ENCODE data around the gene SLC2A9.

Gene SLC2A9

DNA sequence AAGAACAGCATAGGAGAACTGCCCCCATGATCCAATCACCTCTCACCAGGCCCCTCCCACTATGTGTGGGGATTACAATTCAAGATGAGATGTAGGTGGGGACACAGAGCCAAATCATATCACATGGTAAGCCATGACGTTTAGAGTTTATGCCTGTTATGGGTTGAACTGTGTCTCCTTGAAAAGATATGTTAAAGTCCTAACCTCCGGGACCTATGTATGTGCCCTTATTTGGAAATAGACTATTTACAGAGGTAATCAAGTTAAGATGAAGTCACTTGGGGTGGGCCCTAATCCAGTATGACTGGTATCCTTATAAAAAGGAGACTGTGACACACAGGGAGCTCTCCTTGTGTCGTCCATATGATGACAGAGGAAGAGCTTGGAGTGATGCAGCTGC lies 25.2 kb upstream of the SLC2A9 start:
- no peak overlapping the region for H3K4me3 ChIP-seq (replicated peaks in 1 of 2; ENCODE audit: low read depth in 2 of 2, low read length in 2 of 2)
- TF ChIP-seq, protein P1, sequence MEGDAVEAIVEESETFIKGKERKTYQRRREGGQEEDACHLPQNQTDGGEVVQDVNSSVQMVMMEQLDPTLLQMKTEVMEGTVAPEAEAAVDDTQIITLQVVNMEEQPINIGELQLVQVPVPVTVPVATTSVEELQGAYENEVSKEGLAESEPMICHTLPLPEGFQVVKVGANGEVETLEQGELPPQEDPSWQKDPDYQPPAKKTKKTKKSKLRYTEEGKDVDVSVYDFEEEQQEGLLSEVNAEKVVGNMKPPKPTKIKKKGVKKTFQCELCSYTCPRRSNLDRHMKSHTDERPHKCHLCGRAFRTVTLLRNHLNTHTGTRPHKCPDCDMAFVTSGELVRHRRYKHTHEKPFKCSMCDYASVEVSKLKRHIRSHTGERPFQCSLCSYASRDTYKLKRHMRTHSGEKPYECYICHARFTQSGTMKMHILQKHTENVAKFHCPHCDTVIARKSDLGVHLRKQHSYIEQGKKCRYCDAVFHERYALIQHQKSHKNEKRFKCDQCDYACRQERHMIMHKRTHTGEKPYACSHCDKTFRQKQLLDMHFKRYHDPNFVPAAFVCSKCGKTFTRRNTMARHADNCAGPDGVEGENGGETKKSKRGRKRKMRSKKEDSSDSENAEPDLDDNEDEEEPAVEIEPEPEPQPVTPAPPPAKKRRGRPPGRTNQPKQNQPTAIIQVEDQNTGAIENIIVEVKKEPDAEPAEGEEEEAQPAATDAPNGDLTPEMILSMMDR (IDR thresholded peaks at IDR 0.05; ENCODE audit: low read depth, low read length), result no peak
- no peak for DNase-seq (ENCODE audit: low read depth in 2 of 2)

DNA sequence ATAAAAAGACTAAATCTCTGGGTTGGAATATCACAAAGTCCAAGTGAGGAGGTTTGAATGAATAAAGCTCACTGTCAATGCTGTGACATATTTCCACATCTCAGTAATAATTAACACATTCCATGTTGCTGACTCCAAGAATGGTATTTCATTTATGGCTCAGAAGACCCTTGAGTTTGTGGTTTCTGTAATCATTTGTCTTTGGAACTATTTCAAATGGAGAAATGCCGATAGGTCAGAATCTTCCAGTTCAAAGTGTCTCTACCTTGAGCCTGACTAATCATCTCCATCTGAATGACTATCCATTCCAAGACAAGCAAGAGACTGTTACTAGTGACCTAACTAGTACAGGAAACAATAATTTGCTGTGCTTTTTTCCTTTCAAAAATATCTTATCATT lies 24.2 kb upstream of the SLC2A9 start:
- no peak overlapping the region for H3K4me3 ChIP-seq (replicated peaks in 1 of 2; ENCODE audit: low read depth in 2 of 2, low read length in 2 of 2)
- DNase-seq (ENCODE audit: low read depth in 2 of 2), result peak; percentile 29 to 33
- TF ChIP-seq, protein P1 (IDR thresholded peaks at IDR 0.05; ENCODE audit: low read depth, low read length), result no peak

DNA sequence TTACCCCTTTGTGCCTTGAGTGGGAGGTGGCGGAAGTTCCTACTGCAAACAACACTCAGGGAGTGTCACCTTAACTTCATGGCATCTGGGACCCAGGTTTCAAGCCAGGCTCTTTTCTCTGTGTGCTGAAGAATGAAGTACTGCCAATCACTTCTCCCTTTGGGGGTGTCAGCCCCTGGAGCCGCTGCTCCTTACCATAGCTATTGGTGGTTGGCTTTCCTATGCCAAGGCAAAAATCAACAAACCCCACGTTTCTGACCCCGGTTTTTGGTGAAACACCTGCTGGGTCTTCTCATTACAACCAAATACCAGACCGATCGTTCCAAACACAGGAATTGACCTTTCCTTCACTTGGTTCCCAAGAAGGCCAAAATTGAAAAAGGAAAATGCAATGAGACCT lies 19.7 kb upstream of the SLC2A9 start:
- no peak overlapping the region for H3K4me3 ChIP-seq (replicated peaks in 1 of 2; ENCODE audit: low read depth in 2 of 2, low read length in 2 of 2)
- TF ChIP-seq, protein P1 (IDR thresholded peaks at IDR 0.05; ENCODE audit: low read depth, low read length), result no peak
- DNase-seq (ENCODE audit: low read depth in 2 of 2), result no peak

DNA sequence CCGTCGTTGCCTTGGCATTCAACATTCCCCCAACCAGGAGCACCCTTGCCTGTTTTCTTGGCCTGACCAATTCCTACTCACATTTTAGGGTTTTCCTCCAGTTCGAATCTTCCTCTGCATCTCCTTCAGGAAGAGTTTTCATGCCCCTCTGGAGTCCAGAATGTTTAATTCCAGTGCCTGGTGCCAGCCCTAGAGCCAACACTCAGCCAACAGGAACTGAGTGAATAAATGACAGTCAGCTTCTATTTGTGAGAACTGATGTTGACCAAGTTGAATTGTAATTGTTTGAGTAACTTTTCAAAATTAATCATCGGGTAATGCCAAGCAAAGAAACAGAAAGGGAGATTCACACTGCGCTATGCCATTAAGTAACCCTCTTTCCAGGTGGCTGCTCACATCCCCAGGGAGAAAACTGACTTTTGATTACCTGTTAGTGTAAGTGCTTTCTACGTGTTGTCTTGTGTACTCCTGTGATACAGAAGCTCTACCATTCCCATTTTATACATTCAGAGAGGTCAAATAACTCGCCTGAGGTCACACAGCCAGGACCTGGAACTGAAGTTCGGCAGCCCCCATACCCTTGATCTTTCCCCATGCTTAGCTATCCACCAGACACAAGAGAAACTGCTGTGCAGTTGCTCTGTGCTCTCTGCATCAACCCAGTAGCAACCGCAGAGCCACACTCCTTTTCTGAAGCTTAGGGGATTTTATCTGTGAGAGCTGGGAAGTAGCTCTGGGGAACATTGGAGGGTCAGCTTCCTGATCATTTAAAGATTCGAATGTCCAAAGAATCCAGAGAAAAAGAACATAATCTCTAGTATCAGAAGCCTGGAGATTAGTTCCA lies 19.0 kb upstream of the SLC2A9 start:
- no peak overlapping the region for H3K4me3 ChIP-seq (replicated peaks in 1 of 2; ENCODE audit: low read depth in 2 of 2, low read length in 2 of 2)
- TF ChIP-seq, protein P1 (IDR thresholded peaks at IDR 0.05; ENCODE audit: low read depth, low read length), result no peak
- DNase-seq (ENCODE audit: low read depth in 2 of 2), result no peak

DNA sequence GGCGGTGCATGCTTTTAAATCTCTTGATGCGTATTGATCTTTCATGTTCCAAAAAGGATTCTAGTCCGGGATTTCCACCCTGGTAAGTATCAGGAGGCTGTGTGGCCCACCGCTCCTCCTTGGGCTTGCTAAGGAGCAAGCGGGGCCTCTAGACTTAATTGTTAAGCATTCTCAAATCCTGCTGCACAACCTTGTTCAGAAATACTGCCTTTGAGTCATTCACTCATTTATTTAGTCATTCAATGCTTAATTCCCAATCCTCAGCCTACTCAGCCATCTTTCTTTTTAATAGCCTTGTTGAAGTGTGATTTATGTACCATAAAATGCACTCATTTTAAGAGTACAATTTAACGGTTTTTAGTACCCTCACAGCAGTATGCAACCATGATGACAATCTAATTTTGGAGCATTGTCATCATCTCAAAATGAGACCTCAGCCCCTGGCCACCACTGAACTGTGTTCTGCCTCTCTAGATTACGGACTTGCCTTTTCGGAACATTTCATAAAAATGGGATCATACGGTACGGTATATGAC lies 15.6 kb upstream of the SLC2A9 start:
- H3K4me3 ChIP-seq (replicated peaks in 1 of 2; ENCODE audit: low read depth in 2 of 2, low read length in 2 of 2), result no peak overlapping the region
- TF ChIP-seq, protein P1 (IDR thresholded peaks at IDR 0.05; ENCODE audit: low read depth, low read length), result no peak
- no peak for DNase-seq (ENCODE audit: low read depth in 2 of 2)

DNA sequence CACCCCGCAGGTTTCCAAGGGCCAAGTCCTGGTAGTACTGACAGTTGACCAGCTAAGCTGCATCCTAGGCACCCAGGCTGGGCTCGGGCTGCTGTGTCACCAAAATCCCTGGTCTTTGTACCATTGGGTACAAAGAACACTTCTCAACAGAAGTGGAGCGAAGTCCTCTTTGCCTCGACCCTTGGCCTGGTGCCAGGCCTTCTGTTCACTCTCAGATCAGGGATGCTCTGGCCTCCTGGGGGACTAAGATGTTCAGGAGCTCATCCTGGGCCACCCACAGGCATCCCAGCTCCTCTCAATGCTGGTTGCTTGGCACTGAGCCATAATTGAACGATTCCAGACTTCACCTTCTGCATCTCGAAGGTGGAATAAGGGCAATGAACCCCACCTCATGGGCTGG lies 13.8 kb upstream of the SLC2A9 start:
- H3K4me3 ChIP-seq (replicated peaks in 1 of 2; ENCODE audit: low read depth in 2 of 2, low read length in 2 of 2), result no peak overlapping the region
- TF ChIP-seq, protein P1 (IDR thresholded peaks at IDR 0.05; ENCODE audit: low read depth, low read length), result no peak

More for the DNA sequence above, 13.8 kb upstream of the SLC2A9 start:
- no peak for DNase-seq (ENCODE audit: low read depth in 2 of 2)
